CD4-positive, alpha-beta T cell treated with Interleukin-6 for 4 hours (primary cell): ENCODE measurements around the gene PLSCR4.
"Not testable (repeated sequence)": the region's sequence is repeated elsewhere in the genome, so short reads cannot be mapped to it uniquely, and the experiment has no call there.

Experiments
- DNase-seq: peaks from one replicate; pipeline ENCODE4 v3.0.0-alpha.2; 2020; ENCODE audit warnings: mixed read lengths

The PLSCR4 gene, protein sequence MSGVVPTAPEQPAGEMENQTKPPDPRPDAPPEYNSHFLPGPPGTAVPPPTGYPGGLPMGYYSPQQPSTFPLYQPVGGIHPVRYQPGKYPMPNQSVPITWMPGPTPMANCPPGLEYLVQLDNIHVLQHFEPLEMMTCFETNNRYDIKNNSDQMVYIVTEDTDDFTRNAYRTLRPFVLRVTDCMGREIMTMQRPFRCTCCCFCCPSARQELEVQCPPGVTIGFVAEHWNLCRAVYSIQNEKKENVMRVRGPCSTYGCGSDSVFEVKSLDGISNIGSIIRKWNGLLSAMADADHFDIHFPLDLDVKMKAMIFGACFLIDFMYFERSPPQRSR

DNA sequence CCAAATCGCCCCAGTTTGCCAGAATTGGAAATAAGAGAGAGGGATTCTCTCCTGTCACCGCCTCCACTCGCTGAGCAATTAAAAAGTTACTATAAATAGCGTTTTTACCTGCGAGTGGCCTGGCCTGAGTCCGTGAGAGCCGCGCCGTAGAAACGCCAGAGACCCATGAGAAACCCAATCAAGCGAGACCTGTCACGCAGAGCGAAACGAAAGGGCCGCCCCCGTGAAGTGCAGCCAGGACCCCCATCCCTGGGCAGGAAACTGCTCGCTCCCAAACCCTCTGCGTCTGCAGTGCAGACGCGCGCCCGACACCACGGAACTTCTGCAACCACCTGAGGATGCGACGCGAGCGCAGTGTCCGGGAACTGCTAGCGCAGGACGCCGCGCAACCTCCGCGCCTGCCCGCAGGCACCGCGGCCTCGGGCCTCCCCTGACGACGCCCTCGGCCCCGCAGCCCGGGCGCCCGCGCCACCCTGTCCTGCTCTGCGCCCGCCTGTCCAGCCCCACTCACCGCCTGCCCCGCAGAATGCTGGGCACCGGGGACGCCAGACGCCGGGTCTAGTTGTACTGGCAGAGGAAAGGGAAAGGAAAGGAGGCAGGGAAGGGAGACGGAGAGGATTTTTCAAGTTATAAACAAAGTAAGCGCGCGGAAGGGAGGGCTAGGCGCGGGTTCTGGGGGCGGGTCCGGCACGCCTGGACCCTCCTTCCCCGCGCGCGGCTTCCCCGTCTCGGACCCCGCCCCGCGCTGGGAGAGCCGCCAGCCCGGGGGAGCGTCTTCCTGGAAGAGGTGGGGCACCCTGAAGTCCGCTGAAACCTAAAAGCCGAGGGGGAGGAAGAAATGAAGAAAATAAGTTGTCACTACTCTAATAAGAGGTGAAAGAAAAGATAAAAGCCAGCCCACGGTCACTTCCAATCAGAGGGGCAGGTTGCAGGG lies at the start of gene PLSCR4:
PLSCR4 (minus strand) TSS at position 657 of the 934 bp plus-strand sequence. CDS start 29,034 bp downstream, outside the sequence.
- no peak for DNase-seq

DNA sequence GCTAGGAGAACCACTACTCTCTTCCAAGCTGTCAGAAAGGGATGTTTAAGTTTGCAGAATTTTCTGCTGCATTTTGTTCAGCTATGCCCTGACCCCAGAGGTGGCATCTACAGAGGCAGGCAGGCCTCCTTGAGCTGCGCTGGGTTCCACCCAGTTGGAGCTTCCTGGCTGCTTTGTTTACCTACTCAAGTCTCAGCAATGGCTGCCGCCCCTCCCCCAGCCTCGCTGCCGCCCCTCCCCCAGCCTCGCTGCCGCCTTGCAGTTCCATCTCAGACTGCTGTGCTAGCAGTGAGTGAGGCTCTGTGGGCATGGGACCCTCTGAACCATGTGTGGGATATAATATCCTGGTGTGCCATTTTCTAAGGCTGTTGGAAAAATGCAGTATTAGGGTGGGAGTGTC lies 42.5 kb upstream of the PLSCR4 start:
- DNase-seq = not testable (repeated sequence)

DNA sequence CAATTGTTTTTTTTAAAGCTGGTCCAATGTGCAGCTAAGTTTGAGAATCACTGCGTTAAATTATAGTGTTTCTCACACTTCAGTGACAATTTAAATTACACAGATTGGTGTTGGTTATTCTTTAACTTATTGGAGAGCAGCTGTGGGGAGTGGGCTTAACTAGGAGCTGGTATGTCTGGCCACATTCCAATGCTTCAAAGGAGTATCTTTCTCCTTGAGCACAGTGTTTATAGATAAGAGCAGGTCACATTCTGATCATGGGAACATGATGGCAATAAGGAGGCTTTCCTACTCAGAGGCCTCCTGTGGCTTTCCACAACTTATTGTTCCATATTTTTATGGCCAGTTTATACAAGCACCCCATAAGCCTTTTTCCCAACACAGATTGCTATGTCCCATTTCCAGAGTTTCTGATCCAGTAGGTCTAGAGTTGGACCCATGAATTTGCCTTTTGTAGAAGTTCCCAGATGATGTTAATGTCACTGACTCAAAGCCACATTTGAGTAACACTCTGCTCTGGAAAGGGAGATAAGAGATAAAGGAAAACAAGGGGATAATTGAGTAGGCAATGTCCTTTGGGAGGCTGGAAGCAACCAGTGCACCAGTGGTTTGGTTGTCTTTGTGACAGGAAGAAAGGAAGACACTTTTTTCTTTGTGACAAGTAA lies 33.0 kb upstream of the PLSCR4 start:
- DNase-seq = no peak

DNA sequence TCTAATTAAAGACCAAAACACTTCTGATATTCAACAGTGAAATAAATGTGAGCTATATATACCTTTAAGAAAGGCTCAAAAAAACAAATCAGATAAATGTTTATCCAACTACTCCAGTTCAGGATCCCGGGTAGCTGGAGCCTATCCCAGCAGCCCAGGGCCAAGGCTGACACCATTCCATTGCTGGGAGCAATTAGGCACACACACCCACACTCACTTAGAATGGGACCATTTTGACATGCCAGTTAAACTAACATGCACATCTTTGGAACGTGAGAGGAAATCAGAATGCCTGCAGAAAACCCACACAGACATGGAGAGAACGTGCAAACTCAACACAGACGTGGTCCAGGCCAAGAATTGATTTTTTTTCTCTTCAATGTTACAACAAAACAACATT lies 30.0 kb upstream of the PLSCR4 start:
- no peak for DNase-seq

DNA sequence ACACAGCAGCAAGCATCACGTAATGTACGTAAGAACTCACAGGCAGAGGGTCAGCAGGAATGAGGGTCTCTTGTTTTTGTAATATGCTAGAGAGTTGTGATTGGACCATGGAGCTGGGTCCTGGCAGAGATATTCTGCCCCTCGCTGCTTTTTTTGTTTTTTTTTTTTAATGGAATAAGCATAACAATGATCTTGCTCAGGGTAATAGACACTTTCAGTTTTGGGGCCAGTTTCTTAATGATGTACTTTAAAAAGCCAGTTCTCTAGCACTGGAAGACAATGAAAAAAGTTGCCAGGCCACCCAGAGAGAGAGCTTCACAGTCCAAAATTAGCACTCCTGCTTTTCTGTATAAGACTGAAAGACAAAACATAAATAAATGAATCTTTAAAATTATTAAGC lies 29.0 kb upstream of the PLSCR4 start:
- DNase-seq = no peak

DNA sequence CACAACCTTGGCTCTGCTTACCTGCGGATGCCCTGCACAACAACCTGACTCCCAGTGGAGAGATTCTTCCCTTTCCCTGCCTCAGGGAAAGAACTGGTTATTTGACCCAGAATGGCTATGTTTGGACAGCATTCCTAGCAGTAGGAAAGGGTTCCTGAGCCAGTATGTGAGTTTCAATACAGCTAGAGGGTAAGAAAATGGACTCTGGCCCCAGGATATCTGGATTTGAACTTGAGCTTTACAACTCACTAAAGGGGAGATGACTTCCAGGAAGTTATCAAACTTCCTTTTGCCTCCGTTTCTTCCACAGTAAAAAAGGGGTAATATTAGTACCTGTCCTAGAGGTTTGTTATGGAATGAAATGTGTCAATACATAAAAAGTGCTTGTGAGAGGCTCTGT lies 28.1 kb upstream of the PLSCR4 start:
- no peak for DNase-seq

DNA sequence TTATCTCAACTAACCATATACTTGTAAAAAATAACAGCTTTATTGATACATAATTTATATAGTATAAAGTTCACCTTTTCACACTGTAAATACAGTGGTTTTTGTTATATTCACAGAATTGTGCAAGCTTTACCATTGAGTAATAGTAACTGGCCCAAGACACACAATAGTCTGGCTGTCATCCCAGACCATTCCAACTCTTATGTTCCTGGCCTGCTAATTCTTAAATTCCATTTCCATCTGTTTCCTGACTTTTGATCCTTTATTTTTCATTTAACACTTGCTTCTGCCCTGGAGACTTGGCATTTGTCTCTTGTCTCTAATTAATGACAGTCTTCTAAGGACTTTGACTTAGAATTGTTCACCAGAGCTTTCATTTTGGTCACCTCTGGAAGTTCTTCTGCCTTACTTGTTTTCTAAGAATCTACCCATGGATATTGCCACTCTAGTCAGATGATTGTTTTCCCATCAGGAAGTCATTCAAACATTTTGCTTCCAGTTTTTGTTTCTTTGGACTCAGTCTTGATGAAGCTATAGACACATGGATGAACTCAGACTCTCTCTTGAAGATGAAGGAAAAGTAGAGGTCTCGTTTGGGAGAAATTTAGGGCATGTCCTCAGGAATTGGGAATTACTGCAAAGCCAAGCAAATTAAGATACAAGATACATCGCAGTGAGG lies 27.2 kb upstream of the PLSCR4 start:
- DNase-seq = no peak

DNA sequence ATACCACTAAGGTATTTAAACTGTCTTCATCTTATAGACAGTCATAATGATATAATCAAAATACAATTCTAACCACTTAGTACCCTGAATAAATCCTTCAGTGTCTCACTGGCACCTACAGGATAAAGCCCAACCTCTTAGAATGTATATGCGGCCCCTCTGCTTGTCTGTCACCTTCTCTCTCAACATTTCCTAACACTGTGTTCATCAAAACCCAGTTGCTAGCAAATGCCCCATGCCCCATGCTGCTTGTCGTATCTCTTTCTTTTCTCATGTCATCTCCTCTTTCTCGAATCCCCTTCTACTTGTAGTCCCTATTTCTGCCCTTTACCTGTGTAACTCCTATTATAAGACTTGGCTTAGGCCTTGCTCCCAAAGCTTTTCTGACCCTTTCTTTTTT lies 24.6 kb upstream of the PLSCR4 start:
- DNase-seq = no peak

DNA sequence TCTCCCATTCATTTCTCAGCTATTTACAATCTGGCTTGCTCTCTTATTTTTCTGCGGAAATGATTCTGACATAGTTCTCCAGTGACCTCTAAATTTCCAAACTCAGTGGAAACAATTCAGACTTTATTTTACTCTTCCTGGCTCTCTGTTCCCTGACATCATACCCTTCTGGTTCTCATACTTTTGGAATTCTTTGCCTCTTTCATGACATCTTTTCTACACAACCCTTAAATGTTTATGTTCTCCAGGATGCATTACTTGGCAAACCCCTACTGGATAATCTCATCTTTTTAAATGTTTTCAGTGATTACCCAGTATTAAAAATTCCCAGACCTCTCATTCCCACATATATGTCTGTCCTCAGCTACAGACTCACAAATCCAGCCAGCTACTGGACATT lies 23.9 kb upstream of the PLSCR4 start:
- no peak for DNase-seq

DNA sequence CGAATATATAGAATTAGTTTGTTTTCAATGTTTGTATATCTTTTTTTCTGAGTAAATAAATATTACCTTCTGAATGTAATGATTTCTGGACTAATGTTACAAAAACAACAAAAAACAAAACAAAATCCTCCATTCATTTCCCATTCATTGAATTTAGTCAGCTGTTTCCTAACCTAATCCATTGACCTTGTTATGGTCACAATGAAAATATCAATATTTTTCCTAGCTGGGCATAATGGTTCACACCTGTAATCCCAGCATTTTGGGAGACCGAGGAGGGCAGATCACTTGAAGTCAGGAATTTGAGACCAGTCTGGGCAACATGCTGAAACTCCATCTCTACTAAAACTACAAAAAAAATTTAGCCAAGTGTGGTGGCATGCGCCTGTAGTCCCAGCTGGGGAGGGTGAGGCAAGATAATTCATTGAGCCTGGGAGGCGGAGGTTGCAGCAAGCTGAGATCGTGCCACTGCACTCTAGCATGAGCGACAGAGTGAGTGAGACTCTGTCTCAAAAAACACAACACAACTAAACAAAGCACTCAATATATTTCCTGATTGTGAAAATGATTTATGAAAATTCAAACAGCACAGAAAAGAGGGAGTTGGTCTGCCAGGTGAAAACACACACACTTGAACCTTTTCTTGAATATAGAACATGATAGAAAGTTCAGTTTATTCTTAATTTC lies 23.0 kb upstream of the PLSCR4 start:
- DNase-seq = no peak

DNA sequence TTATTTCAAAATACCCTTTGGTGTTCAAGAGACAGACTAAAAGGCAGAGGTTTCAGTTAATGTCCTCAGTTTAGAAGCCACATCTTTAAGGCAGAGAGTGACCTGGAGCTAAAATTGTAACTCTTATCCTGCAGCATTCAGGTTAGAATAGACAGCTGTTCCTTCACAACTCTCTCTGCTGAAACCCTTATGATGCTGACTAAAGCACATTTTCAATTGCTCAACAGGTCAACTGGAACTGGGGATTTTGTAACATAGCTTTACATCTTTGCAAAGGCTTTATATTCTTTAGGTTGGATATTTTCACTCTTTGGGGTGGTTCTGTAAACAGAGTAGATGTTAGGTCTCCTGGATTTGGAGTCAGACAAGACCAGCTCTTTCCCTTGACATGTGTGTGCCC lies 20.3 kb upstream of the PLSCR4 start:
- no peak for DNase-seq

DNA sequence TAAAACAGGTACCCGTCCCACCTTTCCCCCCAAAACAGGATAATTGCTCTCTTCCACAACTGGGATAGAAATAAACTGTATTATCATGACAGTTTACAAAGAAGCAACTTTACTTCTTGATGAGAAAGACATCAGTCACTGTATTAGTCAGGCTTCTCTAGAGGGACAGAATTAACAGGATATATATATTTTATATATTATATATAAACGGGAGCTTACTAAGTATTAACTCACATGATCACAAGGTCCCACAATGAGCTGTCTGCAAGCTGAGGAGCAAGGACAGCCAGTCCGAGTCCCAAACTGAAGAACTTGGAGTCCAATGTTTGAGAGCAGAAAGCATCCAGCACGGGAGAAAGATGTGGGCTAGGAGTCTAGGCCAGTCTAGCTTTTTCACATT lies 18.4 kb upstream of the PLSCR4 start:
- DNase-seq = no peak

DNA sequence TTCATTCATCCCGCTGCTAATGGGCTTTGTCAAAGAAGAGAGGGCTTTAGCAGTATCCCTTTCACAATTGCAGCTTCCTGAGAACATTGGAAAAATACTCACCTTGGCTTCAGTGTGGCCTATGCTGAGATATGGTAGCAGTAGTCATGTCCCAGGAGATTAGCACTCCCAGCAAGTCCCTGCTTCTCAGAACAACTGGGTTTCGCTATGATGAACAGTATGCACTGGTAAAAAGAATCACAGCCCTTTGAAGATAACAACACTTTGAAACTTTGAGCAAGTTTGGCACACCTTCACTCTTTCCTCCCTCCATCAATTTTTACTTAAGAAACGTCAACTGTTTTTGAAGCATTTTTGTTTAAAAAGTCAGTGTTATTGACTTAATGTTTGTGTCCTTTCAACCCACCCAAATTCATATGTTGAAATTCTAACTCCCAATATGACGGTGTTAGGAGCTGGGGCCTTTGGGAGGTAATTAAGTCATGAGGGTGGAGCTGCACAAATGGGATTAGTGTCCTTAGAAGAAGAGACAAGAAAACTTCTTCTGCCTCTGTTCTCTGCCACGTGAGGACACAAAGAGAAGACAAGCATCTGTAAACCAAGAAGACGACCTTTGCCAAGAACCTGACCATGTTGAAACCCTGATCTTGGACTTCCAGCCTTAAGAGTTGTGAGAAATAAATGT lies 17.8 kb upstream of the PLSCR4 start:
- DNase-seq = no peak

DNA sequence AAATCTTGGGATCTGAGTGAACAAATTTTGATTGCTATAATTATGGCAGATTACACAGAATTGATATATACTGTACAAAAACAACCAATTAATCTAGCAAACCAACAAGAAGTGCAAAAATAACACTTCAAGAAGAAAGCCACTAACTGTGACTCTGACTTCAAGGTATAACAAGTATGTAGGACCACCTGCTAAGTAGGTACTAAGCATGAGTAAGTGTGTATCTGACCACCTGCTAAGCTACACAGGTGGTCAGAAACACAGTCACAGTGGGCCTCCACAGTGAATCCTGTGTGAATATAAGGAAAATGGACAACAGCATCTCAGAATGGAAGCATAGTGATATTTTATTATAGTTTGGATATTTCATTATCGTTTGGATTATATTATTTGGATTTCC lies 14.8 kb upstream of the PLSCR4 start:
- no peak for DNase-seq

DNA sequence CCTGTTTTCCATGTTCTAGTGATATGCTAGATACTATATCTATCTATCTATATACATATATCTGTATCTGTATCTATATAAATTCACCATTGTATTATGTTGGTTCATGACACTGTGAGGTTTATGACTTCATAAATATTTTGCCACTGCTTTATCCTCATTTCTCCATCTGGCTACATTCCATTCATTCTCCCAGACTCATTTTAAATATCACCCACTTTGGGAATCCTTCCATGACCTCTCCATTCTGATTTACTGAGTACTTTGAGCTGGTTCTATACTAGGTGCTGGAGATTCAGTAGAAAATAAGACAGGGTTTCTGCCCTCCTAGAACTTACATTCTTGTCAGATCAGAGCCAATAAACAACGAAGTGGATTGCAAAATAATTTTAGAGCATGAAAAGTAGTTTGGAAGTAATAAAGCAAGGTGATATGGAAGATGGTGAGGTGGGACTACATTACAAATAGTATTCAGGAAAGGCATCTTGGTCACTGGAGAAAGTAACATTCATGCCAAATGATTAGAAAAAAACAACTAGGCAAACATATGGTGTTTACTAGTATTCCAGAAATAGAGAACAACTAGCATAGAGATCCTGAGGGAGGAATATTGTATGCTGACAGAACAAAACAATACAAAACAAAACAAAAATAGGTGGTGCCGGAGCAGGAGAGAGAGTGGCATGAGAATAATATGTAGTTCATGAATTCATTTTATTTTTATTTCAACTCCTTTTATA lies 11.6 kb upstream of the PLSCR4 start:
- DNase-seq = no peak

DNA sequence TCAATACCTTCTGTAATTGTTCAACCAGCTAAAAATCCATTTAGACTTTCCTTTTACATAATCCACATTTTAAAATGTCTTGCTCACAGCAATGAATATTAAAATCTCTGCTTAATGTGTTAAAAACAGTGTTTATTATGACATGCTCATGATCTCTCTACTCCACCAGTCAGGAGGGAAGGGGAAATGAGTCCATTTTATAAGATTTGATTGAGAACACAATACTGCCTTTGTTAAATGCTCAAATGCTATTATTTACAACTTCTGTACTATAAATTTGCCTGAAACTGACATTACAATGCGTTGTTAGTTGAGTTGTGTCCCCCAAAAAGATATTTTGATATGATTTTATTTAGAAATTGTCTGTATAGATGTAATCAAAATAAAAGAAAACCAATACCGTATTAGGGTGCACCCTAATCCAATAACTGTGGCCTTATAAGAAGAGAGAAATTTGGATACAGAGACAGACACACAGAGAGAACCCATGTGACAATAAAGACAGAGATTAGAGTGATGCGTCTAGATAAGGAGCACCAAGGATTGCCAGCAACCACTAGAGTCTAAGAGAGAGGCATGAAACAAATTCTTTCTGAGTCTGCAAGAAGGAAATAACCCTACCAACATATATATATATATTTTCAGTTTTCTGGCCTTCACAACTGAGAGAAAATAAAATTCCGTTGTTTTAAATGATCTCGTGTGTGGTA lies 9.1 kb upstream of the PLSCR4 start:
- DNase-seq = no peak

DNA sequence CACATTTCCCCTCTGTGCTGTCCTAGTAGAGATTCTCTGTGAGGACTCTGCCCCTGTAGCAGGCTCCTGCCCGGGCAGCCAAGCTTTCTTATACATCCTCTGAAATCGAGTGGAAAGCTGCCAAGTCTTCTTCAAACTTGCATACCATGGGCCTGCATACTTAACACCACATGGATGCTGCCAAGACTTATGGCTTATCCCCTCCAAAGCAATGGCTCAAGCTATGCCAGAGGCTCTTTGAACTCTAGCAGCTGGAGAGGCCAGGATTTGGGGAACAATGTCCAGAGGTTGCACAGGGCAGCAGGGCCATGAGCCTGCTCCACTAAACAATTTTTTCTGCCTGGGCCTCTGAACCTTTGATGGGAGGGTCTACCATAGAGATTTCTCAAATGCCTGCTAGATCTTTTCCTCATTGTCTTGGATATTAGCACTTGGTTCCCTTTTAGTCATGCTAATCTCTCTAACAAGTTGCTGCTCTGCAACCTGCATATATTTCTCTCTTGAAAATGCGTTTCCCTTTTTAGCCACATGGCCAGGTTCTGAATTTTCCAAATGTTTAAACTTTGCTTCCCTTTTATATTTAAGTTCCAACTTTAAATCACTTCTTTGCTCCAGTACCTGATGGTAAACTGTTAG lies 6.1 kb upstream of the PLSCR4 start:
- DNase-seq = no peak

DNA sequence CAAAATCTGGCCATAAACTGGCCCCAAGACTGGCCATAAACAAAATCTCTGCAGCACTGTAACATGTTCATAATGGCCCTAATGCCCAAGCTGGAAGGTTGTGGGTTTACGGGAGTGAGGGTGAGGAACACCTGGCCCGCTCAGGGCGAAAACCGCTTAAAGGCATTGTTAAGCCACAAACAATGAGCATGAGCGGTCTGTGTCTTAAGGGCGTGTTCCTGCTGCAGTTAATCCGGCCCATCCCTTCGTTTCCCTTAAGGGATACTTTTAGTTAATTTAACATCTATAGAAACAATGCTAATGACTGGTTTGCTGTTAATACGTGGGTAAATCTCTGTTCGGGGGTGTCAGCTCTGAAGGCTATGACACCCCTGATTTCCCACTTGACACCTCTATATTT lies 1.5 kb upstream of the PLSCR4 start:
- not testable (repeated sequence) for DNase-seq

DNA sequence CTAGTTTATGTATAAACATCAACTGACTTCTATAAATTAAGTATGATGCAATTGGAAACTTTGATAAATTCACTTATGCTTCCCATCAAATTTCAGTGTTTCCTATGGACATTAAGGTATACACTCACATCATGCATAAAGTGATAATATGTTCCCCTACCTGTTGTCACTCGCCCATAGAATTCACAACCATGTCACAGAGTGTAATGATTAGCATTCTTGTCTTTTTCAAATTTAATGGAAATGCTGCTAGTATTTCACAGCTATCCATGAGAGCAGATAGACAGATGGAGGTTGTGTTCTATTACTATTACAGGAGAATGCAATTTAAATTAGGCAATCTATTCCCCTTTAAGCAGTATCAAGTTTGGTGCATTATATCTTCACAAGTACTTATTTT lies 984 bp downstream of the PLSCR4 start:
- DNase-seq = no peak

DNA sequence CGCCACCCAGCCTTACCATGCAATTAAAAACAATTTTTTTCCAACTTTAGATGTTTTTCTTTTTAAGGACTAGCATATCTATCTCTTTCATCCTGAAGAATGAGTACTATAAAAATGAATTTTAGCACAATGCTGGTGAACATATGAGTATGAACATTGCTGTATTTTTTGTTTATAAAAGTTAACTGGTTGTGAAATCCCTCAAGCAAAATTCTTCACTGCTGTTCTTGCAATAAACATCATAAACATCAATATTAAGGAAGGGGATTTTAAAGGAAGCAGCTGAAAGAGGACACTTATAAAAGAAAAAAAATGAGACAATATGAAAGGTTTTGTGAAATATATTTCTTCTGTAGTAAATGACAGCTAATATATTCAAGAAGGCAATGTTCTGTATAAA lies 3.0 kb downstream of the PLSCR4 start:
- no peak for DNase-seq
